NCI-H748 treated with DMSO at 0.1 percent for 48 hours (cell line): ENCODE data around the gene ZNF557.
"Not testable (repeated sequence)": the region's sequence is repeated elsewhere in the genome, so short reads cannot be mapped to it uniquely, and the experiment has no call there.

ENCODE experiments used
- DNase-seq: peaks from one replicate; lab custom pipeline; 2025; lab: John Stamatoyannopoulos, UW

Gene ZNF557

GRCh38 chr19:7069042-7069903 lies at the start of gene ZNF557:
Gene ZNF557 (plus strand): TSS chr19:7069703. CDS start chr19:7075075, 5,372 bp downstream.
- DNase-seq: peak; percentile 77

DNA sequence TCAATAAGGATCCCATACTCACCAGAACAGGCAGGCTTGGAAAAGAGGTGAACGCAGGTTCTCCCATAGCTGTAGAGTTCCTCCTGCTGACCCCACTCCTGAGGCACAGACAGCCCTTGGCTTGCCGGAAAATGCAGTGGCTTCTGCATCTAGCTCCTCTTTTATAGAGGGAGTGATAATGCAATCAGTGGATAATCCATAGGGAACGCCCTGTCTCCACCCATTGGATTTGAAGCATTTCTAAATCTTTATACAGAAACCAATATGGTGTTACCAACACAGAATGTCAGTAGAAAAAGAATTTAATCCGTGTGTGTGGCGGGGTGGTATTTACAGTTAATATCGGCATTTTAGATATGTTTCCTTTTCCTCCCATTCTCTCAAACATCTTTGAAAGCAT lies 48.2 kb upstream of the ZNF557 start, which contains the start of gene MBD3L2B:
Gene MBD3L2B (minus strand): TSS at position 101 of the 400 bp plus-strand sequence. CDS start 34 bp downstream, at position 67.
- not testable (repeated sequence) for DNase-seq

- not testable (repeated sequence) for DNase-seq
These were observed 40.7 kb upstream of the ZNF557 start for GRCh38 chr19:7028790-7029189.

DNA sequence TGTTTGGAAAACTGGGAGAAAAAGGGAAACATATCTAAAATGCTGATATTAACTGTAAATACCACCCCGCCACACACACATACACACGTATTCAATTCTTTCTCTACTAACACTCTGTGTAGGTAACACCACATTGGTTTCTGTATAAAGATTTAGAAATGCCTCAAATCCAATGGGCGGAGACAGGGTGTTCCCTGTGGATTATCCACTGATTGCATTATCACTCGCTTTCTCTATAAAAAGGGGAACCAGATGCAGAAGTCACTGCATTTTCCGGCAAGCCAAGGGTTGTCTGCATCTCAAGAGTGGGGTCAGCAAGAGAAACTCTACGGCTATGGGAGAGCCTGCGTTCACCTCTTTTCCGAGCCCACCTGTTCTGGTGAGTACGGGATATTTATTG lies 39.2 kb upstream of the ZNF557 start, which contains the start of gene MBD3L5:
Gene MBD3L5 (plus strand): TSS at position 301 of the 400 bp plus-strand sequence. CDS start 34 bp downstream, at position 335.
- DNase-seq: not testable (repeated sequence)

DNA sequence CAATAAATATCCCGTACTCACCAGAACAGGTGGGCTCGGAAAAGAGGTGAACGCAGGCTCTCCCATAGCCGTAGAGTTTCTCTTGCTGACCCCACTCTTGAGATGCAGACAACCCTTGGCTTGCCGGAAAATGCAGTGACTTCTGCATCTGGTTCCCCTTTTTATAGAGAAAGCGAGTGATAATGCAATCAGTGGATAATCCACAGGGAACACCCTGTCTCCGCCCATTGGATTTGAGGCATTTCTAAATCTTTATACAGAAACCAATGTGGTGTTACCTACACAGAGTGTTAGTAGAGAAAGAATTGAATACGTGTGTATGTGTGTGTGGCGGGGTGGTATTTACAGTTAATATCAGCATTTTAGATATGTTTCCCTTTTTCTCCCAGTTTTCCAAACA lies 29.4 kb upstream of the ZNF557 start, which contains the start of gene MBD3L4:
Gene MBD3L4 (minus strand): TSS at position 101 of the 400 bp plus-strand sequence. CDS start 35 bp downstream, at position 66.
- DNase-seq: not testable (repeated sequence)

- not testable (repeated sequence) for DNase-seq
These were observed 27.9 kb upstream of the ZNF557 start for GRCh38 chr19:7041563-7041962.

DNA sequence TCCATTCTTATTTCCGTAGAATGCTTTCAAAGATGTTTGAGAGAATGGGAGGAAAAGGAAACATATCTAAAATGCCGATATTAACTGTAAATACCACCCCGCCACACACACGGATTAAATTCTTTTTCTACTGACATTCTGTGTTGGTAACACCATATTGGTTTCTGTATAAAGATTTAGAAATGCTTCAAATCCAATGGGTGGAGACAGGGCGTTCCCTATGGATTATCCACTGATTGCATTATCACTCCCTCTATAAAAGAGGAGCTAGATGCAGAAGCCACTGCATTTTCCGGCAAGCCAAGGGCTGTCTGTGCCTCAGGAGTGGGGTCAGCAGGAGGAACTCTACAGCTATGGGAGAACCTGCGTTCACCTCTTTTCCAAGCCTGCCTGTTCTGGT lies 20.5 kb upstream of the ZNF557 start, which contains the start of gene MBD3L2:
Gene MBD3L2 (plus strand): TSS at position 301 of the 400 bp plus-strand sequence. CDS start 53 bp downstream, at position 354.
- DNase-seq: not testable (repeated sequence)

DNA sequence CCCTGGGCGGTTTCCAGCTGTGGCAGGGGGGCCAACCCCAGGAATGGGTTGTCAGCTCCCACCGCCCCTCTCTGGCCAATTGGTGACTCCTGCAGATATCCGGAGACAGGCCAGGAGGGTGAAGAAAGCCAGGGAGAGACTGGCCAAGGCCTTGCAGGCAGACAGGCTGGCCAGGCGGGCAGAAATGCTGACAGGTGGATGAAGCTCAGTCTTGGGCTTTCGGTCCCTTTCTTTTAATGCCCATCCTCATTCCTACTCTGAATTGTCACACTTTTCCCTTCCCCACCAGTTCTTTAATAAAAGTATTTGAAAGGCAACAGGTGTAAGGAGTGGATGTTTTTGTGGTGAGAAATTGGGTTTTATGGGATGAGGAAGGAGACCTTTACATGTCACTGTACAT lies 18.1 kb upstream of the ZNF557 start:
- DNase-seq: not testable (repeated sequence)

DNA sequence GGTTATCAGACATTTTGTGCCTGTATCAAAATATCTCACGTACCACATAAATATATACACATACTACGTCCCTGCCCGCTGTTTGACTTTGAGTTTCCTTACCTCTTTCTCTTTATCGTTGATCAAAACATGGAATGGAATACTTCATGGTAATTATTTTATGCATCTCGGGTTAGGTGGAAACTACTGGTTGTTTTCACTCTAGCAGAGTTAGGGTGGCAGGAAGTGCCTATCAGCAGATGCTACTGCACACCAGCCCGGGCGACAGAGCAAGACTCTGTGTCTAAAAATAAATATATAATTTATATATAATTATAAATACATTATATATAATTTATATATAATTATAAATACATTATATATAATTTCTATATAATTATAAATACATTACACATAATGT lies 16.6 kb upstream of the ZNF557 start:
- DNase-seq: not testable (repeated sequence)

- not testable (repeated sequence) for DNase-seq
These were observed 14.7 kb upstream of the ZNF557 start for GRCh38 chr19:7054635-7055368.

- DNase-seq: not testable (repeated sequence)
These were observed 13.8 kb upstream of the ZNF557 start for GRCh38 chr19:7055679-7056078.

DNA sequence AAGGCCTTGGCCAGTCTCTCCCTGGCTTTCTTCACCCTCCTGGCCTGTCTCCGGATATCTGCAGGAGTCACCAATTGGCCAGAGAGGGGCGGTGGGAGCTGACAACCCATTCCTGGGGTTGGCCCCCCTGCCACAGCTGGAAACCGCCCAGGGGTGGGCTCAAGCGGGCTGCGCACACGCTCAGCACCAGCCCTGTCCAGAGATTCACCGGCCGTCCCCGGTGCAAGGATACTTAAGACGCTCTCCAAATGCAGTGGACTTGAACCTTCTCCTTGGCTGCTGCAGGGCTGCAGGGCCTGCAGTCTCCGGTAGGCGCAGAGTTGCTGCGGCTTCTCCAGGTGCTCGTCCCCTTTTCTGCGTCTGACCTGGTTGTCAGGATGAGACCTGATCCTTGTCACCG lies 13.1 kb upstream of the ZNF557 start:
- DNase-seq: not testable (repeated sequence)

DNA sequence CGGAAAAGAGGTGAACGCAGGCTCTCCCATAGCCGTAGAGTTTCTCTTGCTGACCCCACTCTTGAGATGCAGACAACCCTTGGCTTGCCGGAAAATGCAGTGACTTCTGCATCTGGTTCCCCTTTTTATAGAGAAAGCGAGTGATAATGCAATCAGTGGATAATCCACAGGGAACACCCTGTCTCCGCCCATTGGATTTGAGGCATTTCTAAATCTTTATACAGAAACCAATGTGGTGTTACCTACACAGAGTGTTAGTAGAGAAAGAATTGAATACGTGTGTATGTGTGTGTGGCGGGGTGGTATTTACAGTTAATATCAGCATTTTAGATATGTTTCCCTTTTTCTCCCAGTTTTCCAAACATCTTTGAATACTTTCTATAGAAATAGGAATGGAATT lies 10.9 kb upstream of the ZNF557 start, which contains the start of gene MBD3L3:
Gene MBD3L3 (minus strand): TSS at position 101 of the 400 bp plus-strand sequence. CDS start 71 bp downstream, at position 30.
- not testable (repeated sequence) for DNase-seq

- DNase-seq: not testable (repeated sequence)
These were observed 9.5 kb upstream of the ZNF557 start for GRCh38 chr19:7059977-7060376.

DNA sequence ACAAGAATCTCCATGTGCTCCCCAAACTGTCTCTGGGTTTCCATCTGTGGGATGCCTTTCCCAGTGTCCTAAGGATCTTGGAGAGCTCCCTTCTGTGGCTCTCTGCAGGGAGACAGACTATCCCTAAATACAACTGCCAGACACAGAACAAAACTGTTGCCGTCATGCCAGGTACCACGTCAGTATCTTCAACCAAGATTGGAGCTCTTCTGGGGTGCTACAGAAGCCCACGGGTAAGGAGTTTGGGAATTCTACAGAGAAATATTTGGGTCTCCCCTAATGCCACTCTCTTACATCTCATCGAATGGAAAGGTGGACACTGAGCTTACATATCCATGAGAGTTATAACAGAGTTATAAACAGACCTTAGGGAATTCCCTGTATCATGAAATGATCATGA lies 6.2 kb upstream of the ZNF557 start:
- no peak for DNase-seq

GRCh38 chr19:7063764-7064418 lies 5.6 kb upstream of the ZNF557 start:
- DNase-seq: no peak

DNA sequence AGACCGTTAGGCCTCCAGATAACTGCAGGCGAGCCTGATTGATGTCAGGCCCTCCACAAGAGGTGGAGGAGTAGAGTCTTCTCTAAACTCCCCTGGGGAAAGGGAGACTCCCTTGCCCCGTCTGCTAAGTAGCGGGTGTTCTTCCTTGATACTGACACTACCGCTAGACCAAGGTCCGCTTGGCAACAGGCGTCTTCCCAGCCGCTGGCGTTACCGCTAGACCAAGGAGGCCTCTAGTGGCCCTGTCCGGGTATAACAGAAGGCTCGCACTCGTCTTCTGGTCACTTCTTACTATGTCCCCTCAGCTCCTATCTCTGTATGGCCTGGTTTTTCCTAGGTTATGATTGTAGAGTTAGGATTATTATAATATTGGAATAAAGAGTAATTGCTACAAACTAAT lies 2.4 kb upstream of the ZNF557 start:
- DNase-seq: not testable (repeated sequence)

DNA sequence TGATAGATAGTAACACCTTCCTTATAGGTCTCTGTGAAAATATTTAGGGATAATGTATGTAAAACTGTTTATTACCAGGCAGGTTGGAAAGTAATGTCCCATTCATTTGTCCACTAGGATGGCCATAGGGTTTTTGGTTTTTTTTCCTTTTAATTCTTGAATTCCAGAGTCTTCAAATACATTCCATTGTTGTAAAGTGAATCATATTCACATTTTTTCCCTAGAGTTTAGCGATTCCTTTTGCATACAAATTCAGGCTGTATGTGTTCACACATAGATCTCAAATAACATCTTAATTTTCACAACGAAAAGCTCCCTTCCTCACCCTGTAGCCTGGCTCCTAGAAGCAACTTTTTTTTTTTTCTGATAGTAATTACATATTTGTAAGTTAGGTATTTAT lies 1.8 kb upstream of the ZNF557 start:
- DNase-seq: no peak

GRCh38 chr19:7068599-7068998 lies 904 bp upstream of the ZNF557 start:
- no peak for DNase-seq

GRCh38 chr19:7069904-7070226 lies 362 bp downstream of the ZNF557 start:
- DNase-seq: no peak

- no peak for DNase-seq
These were observed 3.0 kb downstream of the ZNF557 start for GRCh38 chr19:7072541-7072940.
